GM18520 (cell line): Measurements from ENCODE around the gene DHX34.

ENCODE experiments used
- ATAC-seq: cut with Tn5 transposase; IDR thresholded peaks from one replicate; pipeline ENCODE4 v1.9.1; 2021; ENCODE audit not compliant: unreplicated experiment

Gene DHX34

DNA sequence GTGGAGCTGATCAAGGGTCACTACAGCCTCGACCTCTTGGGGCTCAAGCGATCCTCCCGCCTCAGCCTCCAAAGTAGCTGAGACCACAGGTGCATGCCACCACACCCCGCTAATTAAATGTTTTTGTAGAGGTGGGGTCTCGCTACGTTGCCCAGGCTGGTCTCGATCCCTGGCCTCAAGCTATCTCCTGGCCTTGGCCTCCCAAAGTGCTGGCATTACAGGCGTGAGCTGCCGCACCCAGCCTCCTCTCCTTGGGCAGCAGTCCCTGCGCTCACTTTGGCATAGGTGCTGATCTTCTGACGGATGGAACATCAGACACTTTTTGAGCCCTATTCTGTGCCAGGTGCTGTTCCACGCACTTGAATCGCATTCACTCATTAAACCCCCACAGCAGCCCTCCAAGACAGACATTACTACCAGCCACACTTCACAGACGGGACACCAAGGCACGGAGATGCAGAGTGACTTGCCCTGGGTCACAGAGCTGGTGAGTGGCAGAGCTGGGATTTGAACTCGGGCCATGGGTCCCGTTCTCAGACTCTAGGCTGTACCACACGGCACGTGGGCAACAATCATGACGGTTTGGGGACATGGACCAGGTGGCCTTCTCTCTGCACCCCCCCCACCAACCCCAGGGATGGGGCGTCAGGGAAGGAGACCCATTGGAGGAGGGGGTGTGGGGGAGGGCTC, 67.0 kb downstream of the DHX34 start:
- no peak for ATAC-seq

DNA sequence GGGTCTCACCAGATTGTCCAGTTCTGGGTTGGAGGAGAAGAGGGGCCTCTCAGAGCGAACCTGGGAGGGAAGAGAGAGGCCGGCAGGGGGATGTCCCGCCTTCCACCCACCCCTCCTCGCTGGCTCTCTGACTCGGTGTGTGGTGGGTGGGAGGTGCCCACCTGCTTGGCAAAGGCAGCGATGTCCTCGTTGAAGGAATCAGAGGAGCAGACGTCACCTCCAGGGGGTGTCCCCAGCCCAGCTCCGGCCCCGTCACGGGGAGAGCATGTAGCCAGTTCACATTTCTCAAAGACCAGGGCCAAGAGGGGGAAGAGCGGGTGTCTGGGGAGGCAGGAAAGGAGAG, 67.5 kb downstream of the DHX34 start:
- no peak for ATAC-seq

DNA sequence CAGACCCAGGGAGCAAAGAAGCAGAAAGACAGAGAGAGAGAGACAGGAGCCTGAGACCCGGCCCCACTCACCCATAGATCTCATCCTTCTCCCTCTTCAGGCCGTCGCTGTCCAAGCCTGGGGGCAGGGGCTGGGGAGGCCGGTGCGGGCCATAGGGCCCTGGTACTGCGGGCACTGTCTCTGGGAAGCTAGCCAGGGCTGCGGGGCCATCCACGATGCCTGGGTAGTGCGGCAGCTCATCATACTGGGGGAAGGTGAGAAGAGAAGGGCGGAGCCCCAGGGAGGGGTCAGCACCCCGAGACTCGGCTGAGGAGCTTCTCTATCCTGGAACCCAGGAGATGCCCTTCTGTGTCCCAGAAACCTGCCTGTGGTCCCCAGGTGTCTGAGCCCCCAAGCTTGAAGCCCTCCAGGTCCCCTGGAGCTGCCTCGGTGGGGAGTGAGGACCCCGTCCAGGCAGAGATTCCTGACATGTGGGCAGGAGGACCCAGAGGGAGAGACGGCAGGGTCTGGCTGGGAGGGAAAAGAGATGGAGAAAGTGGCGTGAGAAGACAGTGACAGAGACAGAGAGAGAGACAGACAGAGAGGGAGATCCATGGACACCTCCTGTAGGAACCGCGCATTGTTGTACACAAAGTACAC, 68.1 kb downstream of the DHX34 start:
- no peak for ATAC-seq

DNA sequence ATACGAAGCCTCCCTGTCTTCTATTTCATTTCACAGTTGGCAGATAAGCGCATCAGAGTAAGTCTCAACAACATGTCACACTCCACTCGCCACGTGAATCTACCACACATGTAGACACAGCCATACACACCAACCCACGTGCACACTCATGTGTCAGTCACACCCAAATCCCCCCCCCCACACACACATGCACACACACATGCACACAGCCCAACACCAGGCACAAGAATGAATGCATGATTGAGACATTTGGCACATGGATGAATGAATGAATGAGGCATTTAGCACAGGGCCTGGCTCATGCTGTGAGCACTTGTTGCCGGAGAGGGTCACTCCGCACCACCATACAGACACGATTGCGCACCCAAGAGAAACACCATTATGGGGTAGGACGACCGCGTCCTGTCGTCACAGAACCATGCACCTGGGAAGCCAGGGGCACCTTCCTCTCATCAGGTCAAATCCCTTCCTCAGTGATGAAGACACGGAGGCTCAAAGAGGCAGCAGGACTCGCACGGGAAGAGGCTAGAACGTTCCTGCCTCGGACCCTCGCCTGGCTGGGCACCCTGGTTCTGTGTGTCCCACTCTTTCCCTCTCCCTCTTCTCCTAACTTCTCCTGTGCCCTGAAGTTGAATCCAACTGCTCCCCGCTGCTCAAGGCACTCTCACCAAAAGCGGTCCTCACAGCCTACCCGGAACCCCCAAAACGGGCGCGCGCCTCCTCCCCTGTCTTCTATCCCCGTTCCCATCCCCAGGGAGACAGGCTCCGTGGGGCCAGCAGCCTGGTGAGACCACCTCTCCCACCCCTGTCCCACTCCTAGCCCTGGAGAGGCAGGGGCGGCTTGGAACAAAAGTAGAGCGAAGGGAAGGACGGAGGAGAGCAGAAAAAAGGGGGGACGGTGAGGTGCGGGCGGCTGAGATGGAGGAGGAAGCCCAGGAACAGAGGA, 68.9 kb downstream of the DHX34 start:
- no peak for ATAC-seq

DNA sequence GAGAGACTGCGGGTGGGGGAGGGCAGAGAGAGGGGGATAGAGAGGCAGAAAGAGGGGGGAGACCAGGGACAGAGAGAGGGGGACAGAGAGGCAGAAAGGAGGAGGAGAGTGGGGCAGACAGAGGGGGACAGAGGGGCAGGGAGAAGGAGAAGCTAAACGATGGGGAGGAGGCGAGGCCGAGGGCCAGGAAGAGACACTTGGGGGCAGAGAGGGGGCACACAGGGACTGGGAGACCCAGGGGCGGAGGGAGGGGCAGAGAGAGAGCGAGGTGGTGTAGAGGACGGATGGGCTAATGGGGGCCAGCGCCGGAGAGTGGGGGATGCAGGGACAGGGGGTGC, 69.5 kb downstream of the DHX34 start:
- ATAC-seq = no peak

DNA sequence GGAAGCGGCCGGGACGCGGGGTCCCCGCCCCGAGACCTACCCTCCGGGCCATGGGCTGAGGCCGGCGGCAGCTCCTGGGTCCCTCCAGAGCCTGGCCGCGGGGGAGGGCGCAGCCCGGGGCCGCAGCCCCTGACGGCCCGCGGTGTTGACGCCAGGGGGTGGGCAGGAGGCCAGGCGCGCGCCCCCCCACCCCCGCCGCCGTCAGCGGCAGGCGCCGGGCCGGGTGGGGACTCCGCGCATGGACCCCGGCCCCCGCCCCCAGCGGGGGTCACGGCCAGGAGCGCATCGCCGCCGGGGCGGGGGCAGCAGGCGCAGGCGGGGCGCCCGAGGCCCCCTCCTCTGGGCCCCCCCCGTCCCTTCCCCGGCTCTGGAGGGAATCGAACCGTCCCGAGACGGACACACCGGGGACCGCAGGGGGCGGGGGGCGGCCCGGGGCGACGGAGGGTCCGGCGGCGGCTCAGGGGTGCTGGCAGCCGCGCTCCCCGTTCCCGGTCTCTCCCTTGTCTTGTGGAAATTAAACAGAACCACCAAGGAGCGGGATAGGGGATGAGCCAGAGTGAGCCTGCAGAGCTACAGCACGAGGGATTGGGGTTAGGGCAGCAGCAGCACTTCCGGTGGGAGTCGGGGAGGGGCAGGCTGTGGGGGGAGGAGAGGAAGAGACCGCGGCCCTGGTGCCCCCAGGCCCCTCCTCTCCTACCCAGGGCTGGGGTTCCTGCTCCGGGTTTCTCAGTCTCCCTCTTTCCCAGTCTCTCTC, 70.1 kb downstream of the DHX34 start, which contains the start of gene MEIS3:
MEIS3 (minus strand) TSS at position 498 of the 754 bp plus-strand sequence; CDS start at position 52, 446 bp downstream.
- no peak for ATAC-seq

DNA sequence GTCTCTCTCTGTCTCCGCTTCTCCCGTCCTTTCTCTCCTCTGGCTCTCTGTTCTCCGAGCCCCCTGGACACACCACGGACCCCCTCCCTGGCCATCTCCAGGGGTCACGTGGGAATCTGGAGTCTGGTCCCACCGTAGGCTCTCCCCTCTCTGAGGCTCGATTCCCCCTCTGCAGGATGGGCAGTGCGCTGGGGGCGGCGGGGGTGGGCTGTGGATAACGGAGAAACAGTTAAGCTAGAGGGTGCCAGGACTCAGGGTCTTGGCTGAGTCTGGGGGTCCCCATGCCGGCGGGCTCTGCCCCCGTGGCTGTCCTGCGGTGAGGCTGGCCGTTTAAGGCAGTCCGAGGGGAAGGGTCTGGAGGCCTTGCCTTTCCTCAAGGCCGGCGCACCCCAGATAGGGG, 70.7 kb downstream of the DHX34 start:
- ATAC-seq = no peak

DNA sequence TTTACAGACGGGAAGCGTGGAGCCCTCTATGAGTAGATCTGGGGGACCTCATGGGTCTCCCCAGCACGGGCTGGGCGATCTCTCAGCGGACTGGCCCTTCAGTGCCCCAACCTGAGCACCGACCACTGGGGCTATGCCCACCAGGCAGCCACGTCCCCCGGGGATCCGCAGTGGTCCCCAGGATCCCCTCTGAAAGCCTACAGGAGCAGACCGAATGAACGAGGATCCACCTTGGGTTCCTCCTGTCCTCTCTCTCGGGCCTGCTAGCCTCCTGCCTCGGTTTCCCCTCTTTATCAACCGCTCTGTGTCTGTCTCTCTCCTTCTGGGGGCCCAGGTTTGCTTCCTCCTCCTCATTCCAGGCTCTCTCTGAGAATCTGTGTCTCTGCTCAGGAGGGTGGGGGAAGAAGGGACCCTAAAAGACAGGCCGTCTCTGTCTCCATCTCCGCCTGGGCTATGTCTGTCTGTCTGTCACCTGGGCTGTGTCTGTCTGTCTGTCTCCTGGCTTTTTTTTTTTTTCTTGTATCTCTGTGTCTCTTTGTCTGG, 72.2 kb downstream of the DHX34 start:
- ATAC-seq = no peak

DNA sequence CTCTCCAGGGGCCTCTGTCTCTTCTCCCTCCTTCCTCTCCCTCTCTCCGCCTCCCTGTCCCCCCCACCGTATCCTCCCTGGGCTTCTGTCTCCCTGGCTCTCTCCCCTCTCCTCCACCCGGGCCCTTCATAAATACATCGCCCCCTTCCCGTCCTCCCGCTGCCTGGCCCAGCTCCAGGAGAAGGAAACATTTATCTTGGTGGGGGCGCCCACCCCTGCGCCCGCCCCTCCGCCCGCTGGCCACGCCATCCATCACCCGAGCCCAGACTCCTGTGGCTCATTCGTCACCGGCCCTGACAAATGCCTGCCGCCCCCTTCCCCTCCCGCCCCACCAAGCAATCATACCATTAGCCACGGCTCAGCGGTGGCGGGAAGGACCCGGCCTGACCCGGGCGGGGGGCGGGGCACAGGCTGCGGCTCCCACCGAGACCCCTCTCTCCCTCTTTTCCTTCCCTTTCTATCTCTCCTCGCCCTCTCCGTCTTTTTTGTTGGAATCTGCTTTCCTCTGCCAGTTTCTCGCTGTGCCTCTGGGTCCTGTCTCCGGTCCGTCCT, 72.8 kb downstream of the DHX34 start:
- no peak for ATAC-seq

DNA sequence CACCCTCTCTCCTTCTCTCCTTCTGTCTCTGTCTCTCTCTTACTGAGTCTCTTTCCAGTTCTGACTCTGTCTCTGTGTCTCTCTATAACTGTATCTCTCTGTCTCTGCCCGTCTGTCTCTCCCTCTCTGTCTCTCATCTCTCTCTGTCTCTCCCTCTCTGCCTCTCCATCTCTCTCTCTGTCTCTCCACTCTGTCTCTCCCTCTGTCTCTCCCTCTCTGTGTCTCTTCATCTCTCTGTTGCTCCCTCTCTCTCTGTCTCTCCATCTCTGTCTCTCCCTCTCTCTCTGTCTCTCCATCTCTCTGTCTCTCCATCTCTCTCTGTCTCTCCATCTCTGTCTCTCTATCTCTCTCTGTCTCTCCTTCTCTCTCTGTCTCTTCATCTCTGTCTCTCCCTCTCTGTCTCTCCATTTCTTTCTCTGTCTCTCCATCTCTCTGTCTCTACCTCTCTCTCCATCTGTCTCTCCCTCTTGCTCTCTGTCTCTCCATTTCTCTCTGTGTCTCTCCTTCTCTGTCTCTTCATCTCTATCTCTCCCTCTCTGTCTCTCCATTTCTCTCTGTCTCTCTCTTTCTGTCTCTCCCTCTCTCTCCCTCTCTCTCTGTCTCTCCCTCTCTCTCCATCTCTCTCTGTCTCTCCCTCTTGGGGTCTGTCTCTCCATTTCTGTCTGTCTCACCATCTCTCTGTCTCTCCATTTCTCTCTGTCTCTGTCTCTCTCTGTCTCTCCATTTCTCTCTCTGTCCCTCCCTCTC, 73.5 kb downstream of the DHX34 start:
- no peak for ATAC-seq

DNA sequence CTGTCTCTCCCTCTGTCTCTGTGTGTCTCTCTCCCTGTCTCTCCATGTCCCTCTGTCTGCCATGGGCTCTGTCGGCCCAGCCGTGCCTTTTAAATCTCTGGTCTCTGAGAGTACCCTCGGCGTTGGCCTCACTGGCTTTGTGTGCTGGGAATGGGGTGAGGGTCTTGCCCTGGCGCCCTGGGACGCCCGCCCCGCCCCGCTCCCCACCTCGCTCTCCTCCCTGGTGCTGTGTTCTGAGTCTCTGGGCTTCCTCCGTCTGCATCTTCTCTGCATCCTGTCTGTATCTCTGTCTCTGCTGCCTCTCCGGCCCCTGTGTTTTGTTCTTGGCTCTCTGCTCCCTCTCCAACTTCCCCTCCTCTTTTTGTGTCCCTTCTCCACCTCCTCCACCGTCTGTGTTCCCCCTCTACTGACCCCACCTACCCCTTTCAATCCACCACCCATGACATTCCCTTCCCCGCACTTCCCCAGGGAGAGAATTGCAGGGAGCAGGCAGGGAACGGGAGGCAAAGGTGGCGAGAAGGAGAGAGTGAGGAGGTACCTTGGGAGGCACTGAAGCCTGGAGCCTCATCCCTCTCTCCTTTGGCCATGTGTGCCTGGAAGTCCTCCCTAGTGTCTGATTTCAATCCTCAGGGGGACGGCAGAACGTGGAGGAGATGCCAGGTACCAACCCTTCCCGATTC, 74.2 kb downstream of the DHX34 start:
- no peak for ATAC-seq

DNA sequence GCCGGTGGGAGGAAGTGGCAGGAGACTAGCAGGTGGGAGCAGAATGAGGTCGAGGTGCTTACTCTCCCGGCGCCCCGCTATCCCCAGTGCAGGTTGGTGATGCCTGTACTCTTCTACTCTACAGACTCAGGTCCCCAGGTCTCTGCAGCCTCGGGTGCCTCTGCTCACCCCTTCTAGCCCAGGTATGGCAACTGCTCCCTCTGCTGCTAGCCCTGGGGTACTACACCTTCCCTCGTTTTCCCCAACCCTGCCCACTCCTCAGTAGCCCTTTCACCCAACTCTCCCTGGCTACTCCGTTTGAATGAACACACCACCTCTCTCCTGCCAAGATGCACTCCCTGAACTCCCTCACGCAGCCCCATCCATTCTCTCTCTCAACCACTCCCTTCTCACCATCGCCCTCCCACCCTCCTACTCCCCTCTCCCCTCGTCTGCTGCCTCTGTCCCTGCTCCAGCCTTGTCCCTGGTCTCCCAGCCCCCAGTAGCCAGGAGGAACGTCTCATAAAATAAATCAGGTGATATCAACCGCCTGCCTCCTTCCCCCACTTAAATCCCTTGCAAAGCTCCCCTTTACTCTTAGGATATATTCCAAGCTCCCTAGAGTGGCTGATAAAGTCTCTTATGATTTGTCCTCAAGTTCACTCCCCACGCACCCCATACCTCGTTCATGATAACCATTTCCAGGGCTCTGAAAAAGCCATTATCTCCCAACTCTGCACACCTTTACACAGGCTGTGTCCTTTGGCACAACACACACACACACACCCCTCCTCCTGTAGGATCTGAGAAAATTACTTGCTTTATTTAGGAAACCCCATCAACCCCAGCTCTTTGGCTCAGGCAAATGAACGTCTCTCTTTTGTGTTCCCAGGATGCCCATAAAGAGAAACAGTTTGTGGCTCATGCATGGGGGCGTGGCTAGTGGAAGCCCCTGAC, 78.4 kb downstream of the DHX34 start:
- ATAC-seq = no peak

DNA sequence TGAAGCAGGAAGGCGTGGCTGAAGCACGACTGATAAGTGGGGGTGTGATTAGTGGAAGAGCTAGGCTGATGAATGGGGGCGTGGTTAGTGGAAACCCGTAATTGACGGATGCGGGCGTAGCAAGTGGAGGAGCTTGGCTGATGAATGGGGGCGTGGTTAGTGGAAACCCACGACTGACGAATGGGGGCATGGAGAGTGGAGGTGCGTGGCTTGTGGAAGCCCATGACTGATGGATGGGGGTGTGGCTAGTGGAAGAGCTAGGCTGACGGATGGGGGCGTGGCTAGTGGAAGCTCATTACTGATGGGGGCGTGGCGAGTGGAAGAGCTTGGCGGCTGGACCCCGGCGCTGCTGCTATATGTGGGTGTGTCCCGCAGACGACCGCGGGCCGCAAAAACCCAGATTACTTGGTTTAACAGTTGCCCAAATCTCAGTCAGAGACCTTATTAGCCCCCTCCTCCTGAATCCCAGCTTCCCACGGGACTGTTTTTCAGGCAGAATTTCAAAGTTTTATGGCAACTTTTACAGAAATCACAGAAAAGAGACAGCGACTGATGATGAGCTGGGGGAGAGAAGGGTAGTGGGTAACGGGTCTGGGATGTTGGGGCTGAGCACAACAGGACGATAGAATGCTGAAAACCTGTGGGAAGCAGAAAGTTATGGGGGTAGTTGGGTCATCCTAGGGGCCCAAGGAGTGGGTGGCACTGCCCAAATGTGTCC, 79.2 kb downstream of the DHX34 start:
- no peak for ATAC-seq

DNA sequence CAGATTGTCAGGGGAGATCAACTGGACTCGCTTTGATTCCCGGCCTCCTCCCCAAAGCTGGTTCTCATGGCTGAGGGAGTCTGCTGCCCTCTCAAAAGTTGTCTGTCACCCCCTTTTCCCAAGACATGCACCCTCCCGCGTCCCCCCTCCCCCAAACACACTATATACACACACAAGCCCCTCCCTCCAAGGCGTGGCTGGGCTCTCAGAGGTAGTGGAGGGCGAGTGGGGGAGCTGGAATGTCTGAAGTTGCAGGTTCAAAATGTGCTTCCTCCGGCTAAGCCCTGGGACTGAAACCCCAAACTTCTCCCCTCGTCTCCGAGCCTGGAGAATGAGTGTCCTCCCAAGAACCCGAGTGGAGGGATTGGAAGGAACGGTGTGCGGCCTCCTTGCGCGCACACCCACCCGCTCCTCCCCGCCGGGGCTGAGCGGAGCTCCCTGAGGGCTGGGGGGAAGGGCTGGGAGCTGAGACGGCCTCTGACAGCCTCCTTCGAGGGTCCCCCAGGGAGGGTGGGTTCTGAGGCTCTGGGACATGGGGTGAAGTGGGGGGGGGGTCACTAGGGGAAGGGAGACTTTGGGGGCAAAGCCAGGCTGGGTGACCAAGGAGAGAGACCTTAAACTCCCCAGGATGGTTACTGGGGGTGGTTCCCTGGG, 80.2 kb downstream of the DHX34 start:
- ATAC-seq = no peak

DNA sequence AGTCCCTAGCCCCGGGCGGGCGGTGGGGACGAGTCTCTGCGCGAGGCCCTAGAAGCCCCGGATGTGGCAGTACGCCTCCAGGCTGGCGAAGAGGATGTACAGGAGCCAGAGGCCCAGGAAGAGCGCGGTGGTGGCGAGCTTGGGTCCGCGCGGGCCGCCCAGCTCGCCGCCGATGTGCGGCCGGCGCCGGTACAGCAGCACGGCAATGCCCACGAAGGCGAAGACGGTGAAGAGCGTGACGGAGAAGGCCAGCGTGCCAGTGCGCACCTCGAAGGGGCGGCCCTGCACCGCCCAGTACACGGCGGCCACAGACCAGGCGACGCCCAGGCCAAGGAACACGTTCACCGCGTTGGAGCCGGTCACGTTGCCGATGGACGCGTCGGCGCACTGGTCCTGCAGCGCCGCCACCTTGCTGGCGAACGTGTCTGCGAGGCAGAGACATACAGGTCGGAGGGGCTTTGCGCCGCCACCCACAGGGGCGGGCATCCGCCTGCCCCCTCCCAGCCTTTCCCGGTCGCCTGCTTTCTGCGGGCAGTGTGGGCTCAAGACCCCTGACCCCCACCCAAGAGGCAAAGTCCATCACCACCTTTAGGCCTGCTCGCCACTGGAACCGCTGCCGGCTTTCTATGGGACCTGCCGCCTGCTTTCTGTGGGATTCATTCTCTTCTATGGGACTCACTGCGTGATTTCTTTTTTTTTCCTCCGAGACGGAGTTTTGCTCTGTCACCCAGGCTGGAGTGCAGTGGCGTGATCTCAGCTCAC, 81.1 kb downstream of the DHX34 start:
- ATAC-seq = no peak

DNA sequence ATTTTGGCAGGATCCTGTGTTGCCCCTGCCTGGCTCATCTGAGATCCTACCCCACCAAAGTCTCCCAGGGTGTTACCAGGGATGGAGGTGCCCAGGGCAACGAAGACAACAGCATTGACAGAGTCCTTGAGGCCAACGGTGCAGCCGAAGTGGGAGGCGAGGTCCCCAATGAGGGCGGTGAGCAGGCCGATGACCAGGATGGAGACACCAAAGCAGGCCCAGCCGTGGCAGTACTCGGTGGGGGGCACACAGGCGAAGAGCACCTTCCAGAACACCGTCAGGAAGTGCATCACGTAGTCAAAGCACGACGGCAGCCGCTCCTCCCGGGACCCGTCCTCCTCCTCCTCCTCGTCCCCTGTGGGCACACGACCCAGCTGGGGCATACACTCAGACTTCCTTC, 83.0 kb downstream of the DHX34 start:
- ATAC-seq = no peak
